ENCODE data around the gene WFIKKN1.

WFIKKN1 gene

DNA sequence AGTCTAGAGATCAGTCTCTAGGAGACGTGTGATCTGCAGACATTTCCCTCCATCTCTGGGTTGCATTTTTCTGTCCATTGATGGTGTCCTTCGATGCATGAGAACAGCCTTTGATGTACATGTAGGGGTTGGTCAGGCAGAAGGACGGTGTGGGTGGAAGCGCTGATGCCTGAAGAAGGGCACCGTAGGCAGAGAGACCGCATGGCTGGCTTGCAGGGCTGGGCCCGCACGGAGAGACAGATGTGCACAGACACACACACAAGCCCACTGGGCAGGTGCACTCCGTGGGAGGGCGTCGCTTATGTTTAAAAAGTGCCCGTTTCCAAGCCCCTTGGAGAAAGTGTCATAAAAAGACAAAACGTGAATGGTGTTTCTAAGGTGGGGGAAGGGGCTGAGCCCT lies 15.7 kb upstream of the WFIKKN1 start (continued):
- TF ChIP-seq, protein P1, sequence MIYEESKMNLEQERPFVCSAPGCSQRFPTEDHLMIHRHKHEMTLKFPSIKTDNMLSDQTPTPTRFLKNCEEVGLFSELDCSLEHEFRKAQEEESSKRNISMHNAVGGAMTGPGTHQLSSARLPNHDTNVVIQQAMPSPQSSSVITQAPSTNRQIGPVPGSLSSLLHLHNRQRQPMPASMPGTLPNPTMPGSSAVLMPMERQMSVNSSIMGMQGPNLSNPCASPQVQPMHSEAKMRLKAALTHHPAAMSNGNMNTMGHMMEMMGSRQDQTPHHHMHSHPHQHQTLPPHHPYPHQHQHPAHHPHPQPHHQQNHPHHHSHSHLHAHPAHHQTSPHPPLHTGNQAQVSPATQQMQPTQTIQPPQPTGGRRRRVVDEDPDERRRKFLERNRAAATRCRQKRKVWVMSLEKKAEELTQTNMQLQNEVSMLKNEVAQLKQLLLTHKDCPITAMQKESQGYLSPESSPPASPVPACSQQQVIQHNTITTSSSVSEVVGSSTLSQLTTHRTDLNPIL (CRISPR knock-in tag; IDR thresholded peaks at IDR 0.05; ENCODE audit: low read depth), result no peak
- TF ChIP-seq, protein P2, sequence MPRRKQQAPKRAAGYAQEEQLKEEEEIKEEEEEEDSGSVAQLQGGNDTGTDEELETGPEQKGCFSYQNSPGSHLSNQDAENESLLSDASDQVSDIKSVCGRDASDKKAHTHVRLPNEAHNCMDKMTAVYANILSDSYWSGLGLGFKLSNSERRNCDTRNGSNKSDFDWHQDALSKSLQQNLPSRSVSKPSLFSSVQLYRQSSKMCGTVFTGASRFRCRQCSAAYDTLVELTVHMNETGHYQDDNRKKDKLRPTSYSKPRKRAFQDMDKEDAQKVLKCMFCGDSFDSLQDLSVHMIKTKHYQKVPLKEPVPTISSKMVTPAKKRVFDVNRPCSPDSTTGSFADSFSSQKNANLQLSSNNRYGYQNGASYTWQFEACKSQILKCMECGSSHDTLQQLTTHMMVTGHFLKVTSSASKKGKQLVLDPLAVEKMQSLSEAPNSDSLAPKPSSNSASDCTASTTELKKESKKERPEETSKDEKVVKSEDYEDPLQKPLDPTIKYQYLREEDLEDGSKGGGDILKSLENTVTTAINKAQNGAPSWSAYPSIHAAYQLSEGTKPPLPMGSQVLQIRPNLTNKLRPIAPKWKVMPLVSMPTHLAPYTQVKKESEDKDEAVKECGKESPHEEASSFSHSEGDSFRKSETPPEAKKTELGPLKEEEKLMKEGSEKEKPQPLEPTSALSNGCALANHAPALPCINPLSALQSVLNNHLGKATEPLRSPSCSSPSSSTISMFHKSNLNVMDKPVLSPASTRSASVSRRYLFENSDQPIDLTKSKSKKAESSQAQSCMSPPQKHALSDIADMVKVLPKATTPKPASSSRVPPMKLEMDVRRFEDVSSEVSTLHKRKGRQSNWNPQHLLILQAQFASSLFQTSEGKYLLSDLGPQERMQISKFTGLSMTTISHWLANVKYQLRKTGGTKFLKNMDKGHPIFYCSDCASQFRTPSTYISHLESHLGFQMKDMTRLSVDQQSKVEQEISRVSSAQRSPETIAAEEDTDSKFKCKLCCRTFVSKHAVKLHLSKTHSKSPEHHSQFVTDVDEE (CRISPR knock-in tag; IDR thresholded peaks at IDR 0.05), result no peak
- TF ChIP-seq BACH2 (CRISPR knock-in tag; IDR thresholded peaks at IDR 0.05; ENCODE audit: borderline replicate concordance) (no peak), ARNTL (CRISPR knock-in tag; IDR thresholded peaks at IDR 0.05; ENCODE audit: borderline replicate concordance, low read depth) (no peak), ZFP30 (CRISPR knock-in tag; IDR thresholded peaks at IDR 0.05) (no peak)

DNA sequence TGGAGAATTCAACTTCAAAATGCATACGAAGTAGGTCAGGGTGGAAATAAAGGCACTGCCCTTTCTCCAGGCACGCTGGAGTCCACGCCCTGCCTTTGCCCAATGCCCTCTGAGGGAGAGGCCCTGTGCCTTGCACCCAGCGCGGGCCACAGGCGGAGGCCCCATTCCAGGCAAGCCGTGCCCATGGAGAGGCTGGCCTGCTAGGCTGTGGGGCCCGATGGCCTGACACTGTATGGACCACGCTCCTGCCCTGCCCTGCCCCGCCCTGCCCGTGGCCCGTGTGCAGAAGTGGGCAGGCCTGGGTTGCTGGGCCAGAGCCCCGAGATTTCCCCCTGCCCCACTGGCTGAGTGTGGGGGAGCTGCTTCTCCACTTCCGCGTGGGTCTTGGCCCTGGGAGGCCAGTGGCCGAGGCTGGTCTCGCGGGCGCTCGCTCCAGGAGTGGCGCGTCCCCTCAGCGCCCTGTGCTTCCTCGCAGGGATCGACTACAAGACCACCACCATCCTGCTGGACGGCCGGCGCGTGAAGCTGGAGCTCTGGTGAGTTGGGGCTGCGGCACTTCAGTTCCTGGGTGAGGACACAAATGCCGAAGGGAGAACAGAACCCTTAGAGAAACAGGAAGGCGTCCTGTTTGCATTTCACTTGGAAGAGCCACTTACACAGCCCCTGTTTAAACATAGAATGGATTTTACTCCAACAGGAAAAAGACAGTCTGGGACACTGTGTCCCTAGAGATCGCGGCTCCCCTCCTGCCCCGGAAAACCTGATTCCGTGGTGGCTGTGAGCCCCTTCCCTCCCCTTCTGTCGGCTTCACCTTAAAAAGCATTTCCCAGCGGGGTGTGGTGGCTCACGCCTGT lies 13.8 kb upstream of the WFIKKN1 start:
- no peak; the same call in 2 of the 3 replicates for ATAC-seq
- TF ChIP-seq ZFP3 (CRISPR knock-in tag; IDR thresholded peaks at IDR 0.05) (no peak), ZNF8 (CRISPR knock-in tag; IDR thresholded peaks at IDR 0.05) (no peak), TOX (CRISPR knock-in tag; IDR thresholded peaks at IDR 0.05; ENCODE audit: borderline replicate concordance) (no peak), BACH2 (CRISPR knock-in tag; IDR thresholded peaks at IDR 0.05; ENCODE audit: borderline replicate concordance) (no peak), ARNTL (CRISPR knock-in tag; IDR thresholded peaks at IDR 0.05; ENCODE audit: borderline replicate concordance, low read depth) (no peak), GLIS3 (CRISPR knock-in tag; IDR thresholded peaks at IDR 0.05) (no peak), ZNF565 (CRISPR knock-in tag; conservative IDR thresholded peaks at IDR 0.05; ENCODE audit: low read depth) (no peak), ISL1 (CRISPR knock-in tag; IDR thresholded peaks at IDR 0.05) (no peak), ZC3H10 (CRISPR knock-in tag; IDR thresholded peaks at IDR 0.05) (no peak), TCF4 (CRISPR knock-in tag; IDR thresholded peaks at IDR 0.05; ENCODE audit: borderline replicate concordance) (no peak), OSR1 (CRISPR knock-in tag; IDR thresholded peaks at IDR 0.05) (no peak), ZFP30 (CRISPR knock-in tag; IDR thresholded peaks at IDR 0.05) (no peak), ZNF70 (CRISPR knock-in tag; IDR thresholded peaks at IDR 0.05) (no peak)
- TF ChIP-seq, protein P2 (CRISPR knock-in tag; IDR thresholded peaks at IDR 0.05), result no peak
- TF ChIP-seq, protein P3, sequence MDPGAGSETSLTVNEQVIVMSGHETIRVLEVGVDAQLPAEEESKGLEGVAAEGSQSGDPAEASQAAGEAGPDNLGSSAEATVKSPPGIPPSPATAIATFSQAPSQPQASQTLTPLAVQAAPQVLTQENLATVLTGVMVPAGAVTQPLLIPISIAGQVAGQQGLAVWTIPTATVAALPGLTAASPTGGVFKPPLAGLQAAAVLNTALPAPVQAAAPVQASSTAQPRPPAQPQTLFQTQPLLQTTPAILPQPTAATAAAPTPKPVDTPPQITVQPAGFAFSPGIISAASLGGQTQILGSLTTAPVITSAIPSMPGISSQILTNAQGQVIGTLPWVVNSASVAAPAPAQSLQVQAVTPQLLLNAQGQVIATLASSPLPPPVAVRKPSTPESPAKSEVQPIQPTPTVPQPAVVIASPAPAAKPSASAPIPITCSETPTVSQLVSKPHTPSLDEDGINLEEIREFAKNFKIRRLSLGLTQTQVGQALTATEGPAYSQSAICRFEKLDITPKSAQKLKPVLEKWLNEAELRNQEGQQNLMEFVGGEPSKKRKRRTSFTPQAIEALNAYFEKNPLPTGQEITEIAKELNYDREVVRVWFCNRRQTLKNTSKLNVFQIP (CRISPR knock-in tag; IDR thresholded peaks at IDR 0.05; ENCODE audit: borderline replicate concordance, low read depth), result no peak

DNA sequence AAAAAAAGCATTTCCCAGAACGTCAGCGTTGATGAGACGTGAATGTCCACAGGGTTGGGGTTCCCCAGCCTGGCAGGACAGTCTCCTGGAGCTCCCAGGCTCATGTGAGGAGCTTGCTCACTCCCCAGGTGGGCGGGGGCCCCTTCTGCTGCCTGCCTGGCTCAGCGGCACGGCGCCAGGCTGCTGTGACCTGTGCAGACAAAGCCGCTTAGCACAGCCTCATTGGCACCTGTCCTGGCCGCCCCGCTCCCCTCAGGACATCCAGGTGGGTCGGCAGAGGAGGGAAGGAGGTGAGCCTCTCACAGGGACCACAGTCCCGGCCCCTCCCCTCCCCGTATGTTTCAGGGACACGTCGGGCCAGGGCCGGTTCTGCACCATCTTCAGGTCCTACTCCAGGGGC lies 12.9 kb upstream of the WFIKKN1 start:
- no peak for TF ChIP-seq GLIS3 (CRISPR knock-in tag; IDR thresholded peaks at IDR 0.05)
- no peak for TF ChIP-seq ISL1 (CRISPR knock-in tag; IDR thresholded peaks at IDR 0.05)
- no peak for TF ChIP-seq RARB (CRISPR knock-in tag; IDR thresholded peaks at IDR 0.05)
- no peak for TF ChIP-seq ESRRG (CRISPR knock-in tag; IDR thresholded peaks at IDR 0.05)
- TF ChIP-seq ZFP3 (CRISPR knock-in tag; IDR thresholded peaks at IDR 0.05), result no peak
- no peak for TF ChIP-seq TOX (CRISPR knock-in tag; IDR thresholded peaks at IDR 0.05; ENCODE audit: borderline replicate concordance)
- TF ChIP-seq OSR1 (CRISPR knock-in tag; IDR thresholded peaks at IDR 0.05), result no peak
- no peak for TF ChIP-seq BACH2 (CRISPR knock-in tag; IDR thresholded peaks at IDR 0.05; ENCODE audit: borderline replicate concordance)
- TF ChIP-seq, protein P3 (CRISPR knock-in tag; IDR thresholded peaks at IDR 0.05; ENCODE audit: borderline replicate concordance, low read depth), result no peak
- ATAC-seq, result no peak

All from SK-N-SH treated with all-trans-retinoic acid at 6 μM for 48 hours (cell line).